GM12874 (cell line): ENCODE data around the gene MVB12A.

Experiments used
- TF ChIP-seq, protein P1 (sequence below): IDR thresholded peaks from 2 replicates; pipeline ENCODE4 v1.5.1; 2011; ENCODE audit warnings: low read depth, mild to moderate bottlenecking, control low read depth, low read length, moderate library complexity; ENCODE audit not compliant: insufficient read depth

Gene MVB12A

DNA sequence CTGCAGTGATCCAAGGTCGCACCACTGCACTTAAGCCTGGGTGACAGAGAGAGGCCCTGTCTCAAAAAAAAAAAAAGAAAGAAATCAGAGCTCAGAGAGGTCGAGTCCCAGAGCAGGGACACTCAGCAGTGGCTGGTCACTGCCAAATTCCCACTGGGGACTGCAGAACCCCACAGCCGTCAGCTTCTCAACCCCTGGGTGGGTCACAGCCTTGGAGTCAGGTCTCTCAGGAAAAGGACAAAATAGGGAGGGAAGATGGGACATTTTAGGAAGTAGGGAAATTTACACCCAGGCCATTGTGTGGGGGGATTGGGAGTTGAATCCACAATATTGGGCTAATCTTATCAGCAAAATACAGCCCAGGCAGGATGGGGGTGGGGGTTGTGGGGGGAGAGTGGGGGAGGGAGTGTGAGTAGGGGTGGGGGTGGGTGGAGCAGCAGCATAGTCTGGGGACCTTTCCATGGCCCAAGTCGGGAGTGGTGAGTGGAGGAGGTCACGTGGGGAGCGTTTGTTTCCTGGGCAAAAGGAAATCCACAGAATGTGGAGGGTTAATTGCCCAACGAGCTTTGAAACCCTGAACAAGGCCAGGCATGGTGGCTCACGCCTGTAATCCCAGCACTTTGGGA is 20.8 kb upstream of the MVB12A start:
- TF ChIP-seq, protein P1, sequence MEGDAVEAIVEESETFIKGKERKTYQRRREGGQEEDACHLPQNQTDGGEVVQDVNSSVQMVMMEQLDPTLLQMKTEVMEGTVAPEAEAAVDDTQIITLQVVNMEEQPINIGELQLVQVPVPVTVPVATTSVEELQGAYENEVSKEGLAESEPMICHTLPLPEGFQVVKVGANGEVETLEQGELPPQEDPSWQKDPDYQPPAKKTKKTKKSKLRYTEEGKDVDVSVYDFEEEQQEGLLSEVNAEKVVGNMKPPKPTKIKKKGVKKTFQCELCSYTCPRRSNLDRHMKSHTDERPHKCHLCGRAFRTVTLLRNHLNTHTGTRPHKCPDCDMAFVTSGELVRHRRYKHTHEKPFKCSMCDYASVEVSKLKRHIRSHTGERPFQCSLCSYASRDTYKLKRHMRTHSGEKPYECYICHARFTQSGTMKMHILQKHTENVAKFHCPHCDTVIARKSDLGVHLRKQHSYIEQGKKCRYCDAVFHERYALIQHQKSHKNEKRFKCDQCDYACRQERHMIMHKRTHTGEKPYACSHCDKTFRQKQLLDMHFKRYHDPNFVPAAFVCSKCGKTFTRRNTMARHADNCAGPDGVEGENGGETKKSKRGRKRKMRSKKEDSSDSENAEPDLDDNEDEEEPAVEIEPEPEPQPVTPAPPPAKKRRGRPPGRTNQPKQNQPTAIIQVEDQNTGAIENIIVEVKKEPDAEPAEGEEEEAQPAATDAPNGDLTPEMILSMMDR = no peak

DNA sequence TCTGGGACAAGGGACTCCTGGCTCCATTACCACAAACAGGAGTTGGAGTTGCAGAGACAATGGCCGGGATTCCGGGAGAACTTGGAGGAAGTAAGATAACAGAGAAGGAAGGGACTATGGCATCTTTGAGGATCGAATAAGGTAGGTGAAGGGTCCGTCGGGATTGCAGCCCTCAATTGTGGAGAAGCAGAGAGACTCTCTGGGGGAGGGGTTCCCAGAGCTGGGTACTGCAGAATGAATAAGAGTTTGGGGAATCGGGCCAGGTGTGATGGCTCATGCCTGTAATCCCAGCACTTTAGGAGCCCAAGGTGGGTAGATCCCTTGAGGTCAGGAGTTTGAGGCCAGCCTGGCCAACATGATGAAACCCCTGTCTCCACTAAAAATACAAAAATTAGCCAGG is 18.2 kb upstream of the MVB12A start:
- TF ChIP-seq, protein P1 = no peak

DNA sequence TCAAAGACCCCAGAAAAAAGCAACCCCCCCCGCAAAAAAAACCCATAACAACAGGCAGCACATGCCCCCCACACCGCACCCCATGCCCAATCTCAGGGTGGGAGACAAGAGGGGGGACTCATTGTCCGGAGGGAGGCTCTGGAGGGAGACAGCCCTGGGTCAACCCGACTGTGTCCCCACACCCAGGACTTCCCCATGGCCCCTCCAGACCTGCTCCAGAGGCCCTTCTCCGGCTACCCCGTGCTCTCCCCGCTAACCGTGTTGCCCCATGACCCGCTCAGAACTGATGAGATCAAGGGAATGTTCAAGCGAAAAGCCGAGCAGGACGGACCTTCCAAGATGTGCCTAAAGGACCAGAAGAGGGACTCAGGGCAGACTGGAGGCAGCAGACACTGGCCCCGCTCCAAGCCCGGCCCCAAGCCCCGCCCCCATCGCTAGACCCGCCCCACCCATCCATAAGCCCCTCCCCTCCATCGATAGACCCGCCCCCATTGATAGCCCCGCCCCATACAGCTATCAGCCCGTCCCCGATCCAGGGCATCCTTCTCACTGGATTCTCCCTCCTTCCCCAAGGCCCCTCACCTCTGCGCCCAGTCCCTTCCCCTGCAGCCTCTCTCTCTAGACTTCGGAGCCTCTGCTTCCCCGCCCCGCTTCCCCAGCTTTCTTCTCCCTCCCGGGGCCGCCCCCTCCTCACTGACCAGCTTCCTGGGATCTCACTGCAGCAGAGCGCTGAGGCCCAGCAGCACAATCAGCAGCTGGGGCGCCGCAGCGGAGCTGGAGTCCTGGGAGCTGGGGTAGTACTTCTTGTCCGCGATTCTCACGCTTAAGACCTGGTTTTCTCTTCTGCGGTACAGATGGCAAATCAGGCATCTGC is 16.6 kb upstream of the MVB12A start:
- TF ChIP-seq, protein P1 = no peak

DNA sequence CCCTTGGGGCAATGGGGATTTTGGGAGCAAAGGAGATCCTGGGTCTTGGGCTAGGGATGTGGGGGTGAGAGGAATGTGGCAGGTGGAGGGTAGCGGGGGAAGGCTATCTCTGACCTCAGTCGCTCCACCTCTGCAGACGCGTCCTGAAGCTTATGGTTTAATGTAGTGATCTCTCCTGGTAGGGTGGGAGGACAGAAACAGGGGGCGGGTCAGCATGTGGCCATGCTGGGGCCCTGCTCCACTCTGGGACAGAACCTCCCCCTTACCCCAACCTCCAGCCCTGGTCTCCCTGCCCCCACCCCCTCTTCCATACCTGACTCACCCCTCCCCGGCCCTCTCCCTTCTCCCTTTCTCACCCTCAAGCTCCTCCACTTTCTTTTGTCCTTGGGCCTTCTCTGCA is 15.8 kb upstream of the MVB12A start:
- TF ChIP-seq, protein P1 = no peak

DNA sequence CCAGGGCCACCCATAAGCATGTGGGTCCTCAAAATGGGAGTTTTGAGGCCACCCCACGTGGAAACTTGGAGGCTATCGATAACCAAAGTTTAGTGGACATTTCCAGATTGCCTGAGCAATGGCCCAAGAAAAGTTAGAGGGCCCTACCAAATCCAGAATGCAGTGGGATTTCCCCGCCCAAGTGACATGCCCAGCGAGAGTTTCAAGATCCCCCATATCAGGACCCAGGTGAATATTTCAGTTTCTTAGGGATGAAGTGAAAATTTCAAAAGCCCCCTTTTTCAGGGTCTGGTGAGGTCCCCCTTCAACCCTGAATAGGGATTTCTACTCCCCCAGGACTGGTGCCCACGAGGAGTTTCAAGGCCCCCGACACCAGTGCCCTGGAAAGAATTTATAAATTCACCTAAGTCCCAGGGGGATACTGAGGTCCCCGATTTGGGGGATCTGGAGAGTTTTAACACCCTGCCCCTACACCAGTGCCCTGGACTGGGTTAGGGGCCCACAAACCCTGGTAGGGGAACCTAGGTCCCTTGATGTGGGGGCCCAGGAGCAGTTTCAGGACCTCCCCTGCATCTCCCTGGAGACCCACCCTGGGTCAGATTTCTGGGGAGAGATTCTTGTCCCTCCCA is 15.1 kb upstream of the MVB12A start:
- TF ChIP-seq, protein P1 = no peak

DNA sequence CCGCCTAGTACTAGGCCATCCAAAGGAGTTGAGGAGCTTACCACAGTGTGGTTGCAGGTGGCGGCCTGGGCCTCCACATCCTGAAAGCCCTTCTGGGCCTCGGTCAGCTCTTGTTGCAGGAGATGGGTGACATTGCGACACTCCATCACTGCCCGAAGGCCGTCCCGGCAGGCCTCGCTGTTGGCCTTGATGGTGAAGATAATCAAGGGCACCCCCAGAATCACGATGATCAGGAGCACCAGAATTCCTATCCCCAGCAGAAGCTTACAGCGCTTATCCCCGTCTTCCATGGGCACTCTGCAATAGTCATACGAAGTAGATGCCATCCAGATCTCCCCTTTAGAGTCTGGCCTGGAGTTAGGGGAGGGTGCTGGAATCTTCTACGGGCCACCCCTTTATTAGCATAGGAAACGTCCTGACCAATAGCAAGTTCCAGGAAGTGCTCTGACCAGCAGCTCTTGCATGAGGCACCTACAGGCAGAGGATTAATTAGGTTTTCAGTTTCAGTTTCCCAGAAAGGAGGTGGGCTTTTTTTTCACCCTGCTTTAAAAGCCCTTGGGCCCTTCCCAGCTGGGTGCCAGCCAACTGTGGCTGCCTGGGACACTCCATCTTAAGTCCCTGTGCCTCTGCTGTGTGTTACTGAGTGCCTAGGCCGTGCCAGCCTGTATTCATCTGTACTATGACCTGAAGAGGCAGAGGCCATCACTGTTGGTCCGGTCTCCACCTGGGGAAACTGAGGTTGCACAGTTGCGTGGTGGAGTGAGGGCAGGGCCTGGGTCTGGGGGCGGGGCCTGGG is 14.4 kb upstream of the MVB12A start, which contains the start of gene BST2:
TSS of gene BST2 (minus strand) at position 381 of the 796 bp plus-strand sequence. CDS start at position 326, 55 bp downstream.
- TF ChIP-seq, protein P1 = no peak
